HCT116 (cell line): ENCODE measurements around the gene ECEL1. TPM values are rescaled to one million over a fixed set of nuclear protein-coding genes. Genes with fewer than 3 reads are reported as not detected.

Source experiments
- ATAC-seq: fragments of 200-7000 bp; cut with Tn5 transposase; 2 replicates; pipeline ENCODE4 v1.9.1; 2020; ENCODE audit warnings: mild to moderate bottlenecking, moderate library complexity
- BruUV-seq: library from RNA; stranded (reverse); fragments of 400-500 nt; replicated peaks from 2 replicates; lab custom pipeline; 2021; lab: Mats Ljungman, UMichigan
- CTCF ChIA-PET: fragments of 300-600 bp; sonication (Branson Sonifier 250); formaldehyde crosslinking; loops from one replicate; lab custom pipeline; 2021; ENCODE audit warnings: antibody characterized with exemption; lab: Charles Lee
- POLR2A ChIA-PET: fragments of 300-600, 350-600 bp; sonication (Branson Sonifier 250); formaldehyde crosslinking; loops from one replicate; lab custom pipeline; 2021; ENCODE audit warnings: antibody characterized with exemption; lab: Charles Lee
- RAD21 ChIA-PET, 2 experiments: fragments of 300-600 bp; sonication (Branson Sonifier 250); formaldehyde crosslinking; loops; one replicate each; lab custom pipeline; 2023; ENCODE audit warnings: low total read pairs in 2 of 2; ENCODE audit not compliant: uncharacterized antibody in 2 of 2, unreplicated experiment in 2 of 2, low non-redundant PET in 1 of 2; lab: Charles Lee
- DNase-seq: peaks from one replicate; pipeline ENCODE4 v3.0.0-alpha.2; 2010; ENCODE audit warnings: low read depth, low spot score
- H2AFZ ChIP-seq: fragments of 200-600 bp; shearing (Covaris generic), sonication (generic); 2 replicates; pipeline ENCODE4 v1.6.1; 2017; ENCODE audit warnings: low read depth, mixed run types, mixed read lengths, antibody characterized with exemption, low read length; ENCODE audit not compliant: poor library complexity, severe bottlenecking
- H3K27ac ChIP-seq: 2 replicates; pipeline ENCODE4 v1.5.1; 2012; ENCODE audit warnings: low read depth, low read length
- H3K27me3 ChIP-seq: fragments of 200-600 bp; sonication (generic); 2 replicates; pipeline ENCODE4 v1.6.1; 2016; ENCODE audit warnings: mixed run types, low read length, mixed read lengths; ENCODE audit not compliant: insufficient read depth
- H3K36me3 ChIP-seq, 2 experiments: fragments of 200-500 bp in 1 of 2; fragments of 200-600 bp in 1 of 2; sonication (Bioruptor generic) in 1 of 2; sonication (generic) in 1 of 2; 2 replicates each; pipeline versions ENCODE4 v1.5.1 to v1.6.1; 2014 to 2016; ENCODE audit warnings: low read length in 2 of 2, inconsistent platforms in 1 of 2, mixed read lengths in 1 of 2, mixed run types in 1 of 2; ENCODE audit not compliant: insufficient read depth in 2 of 2, control insufficient read depth in 1 of 2
- H3K4me1 ChIP-seq, 2 experiments: fragments of 200-600 bp in 1 of 2; sonication (generic) in 1 of 2; 2 replicates each; pipeline versions ENCODE4 v1.5.1 to v1.6.1; 2012 to 2017; ENCODE audit warnings: low read length in 2 of 2, inconsistent platforms in 1 of 2, mild to moderate bottlenecking in 1 of 2, mixed read lengths in 1 of 2, mixed run types in 1 of 2, moderate library complexity in 1 of 2; ENCODE audit not compliant: insufficient read depth in 2 of 2, control insufficient read depth in 1 of 2
- H3K4me2 ChIP-seq: fragments of 200-600 bp; sonication (generic); 2 replicates; pipeline ENCODE4 v1.6.1; 2017; ENCODE audit warnings: mixed run types, low read length, mixed read lengths
- H3K4me3 ChIP-seq, 2 experiments: fragments of 200-600 bp in 1 of 2; sonication (generic) in 1 of 2; replicated peaks in 1 of 2; 2 replicates each; pipeline ENCODE4 v1.5.1; 2011 to 2016; ENCODE audit warnings: low read length in 2 of 2, control low read depth in 1 of 2, low read depth in 1 of 2, mild to moderate bottlenecking in 1 of 2, mixed read lengths in 1 of 2, mixed run types in 1 of 2
- H3K79me2 ChIP-seq: fragments of 200-600 bp; sonication (generic); 2 replicates; pipeline ENCODE4 v1.6.1; 2017; ENCODE audit warnings: mild to moderate bottlenecking, mixed run types, low read length, moderate library complexity, mixed read lengths; ENCODE audit not compliant: insufficient read depth
- H3K9ac ChIP-seq: fragments of 200-600 bp; sonication (generic); 2 replicates; pipeline ENCODE4 v1.6.1; 2016; ENCODE audit warnings: low read length, mixed read lengths
- H3K9me2 ChIP-seq: fragments of 200-600 bp; sonication (generic), shearing (Covaris generic); 2 replicates; pipeline ENCODE4 v1.6.1; 2017; ENCODE audit warnings: mixed run types, mild to moderate bottlenecking, moderate library complexity; ENCODE audit not compliant: insufficient read depth
- H3K9me3 ChIP-seq, 2 experiments: fragments of 200-500 bp in 1 of 2; fragments of 200-600 bp in 1 of 2; sonication (Bioruptor generic) in 1 of 2; sonication (generic) in 1 of 2; 2 replicates each; pipeline ENCODE4 v1.6.1; 2014 to 2017; ENCODE audit warnings: low read length in 2 of 2, mixed read lengths in 2 of 2, inconsistent platforms in 1 of 2, low read depth in 1 of 2, mild to moderate bottlenecking in 1 of 2, mixed run types in 1 of 2, moderate library complexity in 1 of 2; ENCODE audit not compliant: control insufficient read depth in 1 of 2, insufficient read depth in 1 of 2
- H4K20me1 ChIP-seq: fragments of 200-600 bp; sonication (generic), shearing (Covaris generic); 2 replicates; pipeline ENCODE4 v1.6.1; 2017; ENCODE audit warnings: mixed run types, mild to moderate bottlenecking, moderate library complexity; ENCODE audit not compliant: insufficient read depth
- CBX3 ChIP-seq: IDR thresholded peaks from 2 replicates; pipeline ENCODE4 v1.6.1; 2012; ENCODE audit warnings: low read depth
- CEBPB ChIP-seq: IDR thresholded peaks from 2 replicates; pipeline ENCODE4 v1.6.1; 2012; ENCODE audit warnings: low read depth
- ELF1 ChIP-seq: IDR thresholded peaks from 2 replicates; pipeline ENCODE4 v1.6.1; 2012; ENCODE audit warnings: low read depth, borderline replicate concordance
- EZH2 ChIP-seq: fragments of 200-600 bp; sonication (generic); IDR thresholded peaks from 2 replicates; pipeline ENCODE4 v1.6.1; 2017; ENCODE audit warnings: antibody characterized with exemption, mixed run types
- EZH2phosphoT487 ChIP-seq: fragments of 200-600 bp; IDR thresholded peaks from 2 replicates; pipeline ENCODE4 v1.6.1; 2018; ENCODE audit warnings: antibody characterized with exemption, borderline replicate concordance
- FOSL1 ChIP-seq: IDR thresholded peaks from 2 replicates; pipeline ENCODE4 v1.6.1; 2012; ENCODE audit warnings: low read depth
- JUND ChIP-seq: IDR thresholded peaks from 2 replicates; pipeline ENCODE4 v1.6.1; 2012
- POLR2A ChIP-seq: IDR thresholded peaks from 2 replicates; pipeline ENCODE4 v1.7.0; 2011; ENCODE audit warnings: borderline replicate concordance; ENCODE audit not compliant: insufficient read depth, insufficient read length; ENCODE audit errors: extremely low read depth
- POLR2AphosphoS5 ChIP-seq: IDR thresholded peaks from 2 replicates; pipeline ENCODE4 v1.6.1; 2011; ENCODE audit warnings: mild to moderate bottlenecking, low read depth, low read length, moderate library complexity
- RAD21 ChIP-seq: IDR thresholded peaks from 2 replicates; pipeline ENCODE4 v1.6.1; 2012; ENCODE audit warnings: low read depth, mild to moderate bottlenecking
- SIN3A ChIP-seq: IDR thresholded peaks from 2 replicates; pipeline ENCODE4 v1.6.1; 2012; ENCODE audit warnings: low read depth
- SP1 ChIP-seq: IDR thresholded peaks from 2 replicates; pipeline ENCODE4 v1.6.1; 2012; ENCODE audit warnings: low read depth
- SRF ChIP-seq: IDR thresholded peaks from 2 replicates; pipeline ENCODE4 v1.6.1; 2012; ENCODE audit warnings: low read depth
- TCF7L2 ChIP-seq: IDR thresholded peaks from 2 replicates; pipeline ENCODE4 v1.7.0; 2011; ENCODE audit warnings: borderline replicate concordance, inconsistent platforms; ENCODE audit not compliant: insufficient read depth, insufficient read length; ENCODE audit errors: extremely low read depth
- YY1 ChIP-seq: IDR thresholded peaks from 2 replicates; pipeline ENCODE4 v1.6.1; 2011; ENCODE audit warnings: low read length, low read depth, moderate library complexity, mild to moderate bottlenecking; ENCODE audit not compliant: insufficient replicate concordance; ENCODE audit errors: extremely low read depth
- ZBTB33 ChIP-seq: IDR thresholded peaks from 2 replicates; pipeline ENCODE4 v1.6.1; 2011; ENCODE audit warnings: mild to moderate bottlenecking, low read length, moderate library complexity; ENCODE audit not compliant: insufficient replicate concordance; ENCODE audit errors: extremely low read depth
- ZFX ChIP-seq: fragments of 450-650 bp; IDR thresholded peaks from 2 replicates; pipeline ENCODE4 v1.6.1; 2017
- ZNF274 ChIP-seq: fragments of 200-500 bp; sonication (Bioruptor generic); IDR thresholded peaks from 2 replicates; pipeline ENCODE4 v1.6.1; 2014; ENCODE audit warnings: mild to moderate bottlenecking, low read depth, low read length, inconsistent platforms
- intact Hi-C: fragments of 100-400 bp; cut with micrococcal nuclease; formaldehyde crosslinking; loops from 2 replicates; pipeline ENCODE4 v1.10.0; 2022
- total RNA-seq: library from RNA; stranded (reverse); gene quantifications from one replicate; pipeline ENCODE4 v1.2.1, GENCODE V29; 2021; ENCODE audit not compliant: unreplicated experiment
- TF ChIP-seq, protein P1 (sequence below): IDR thresholded peaks from 2 replicates; pipeline ENCODE4 v1.6.1; 2012; ENCODE audit warnings: low read depth
- TF ChIP-seq, protein P2 (sequence below): IDR thresholded peaks from 2 replicates; pipeline ENCODE4 v1.6.1; 2012

The ECEL1 gene
- total RNA-seq, 1 experiment from 2014 or later, result not detected

DNA sequence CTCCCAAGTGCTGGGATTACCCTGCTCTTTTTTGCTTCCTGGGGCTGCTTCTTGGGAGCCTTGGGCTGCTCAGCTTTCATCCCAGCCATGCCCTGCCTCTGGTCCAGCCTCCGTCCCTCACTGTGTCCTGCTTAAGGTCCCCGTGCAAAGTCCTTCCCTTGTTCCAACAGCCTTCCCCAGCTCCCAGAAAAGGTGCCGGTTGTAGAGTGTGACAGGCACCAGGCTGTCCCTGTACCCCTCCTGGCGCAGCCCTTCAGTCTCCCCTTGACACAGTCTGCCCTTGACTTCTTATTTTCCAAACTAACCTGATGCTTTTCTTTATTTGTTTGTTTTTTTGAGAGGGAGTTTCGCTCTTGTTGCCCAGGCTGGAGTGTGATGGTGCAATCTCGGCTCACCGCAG lies 51.8 kb downstream of the ECEL1 start:
- Histone ChIP-seq H3K36me3 (no peaks in the 10 kb centered on the region), H3K4me1 (peaks cover 0 to 3% of the 10 kb centered on the region in 2 experiments; a peak in 1 of 4 replicates), H4K20me1 (no peaks in the 10 kb centered on the region), H3K4me3 (no peak overlapping the region), H3K27me3 (no peaks in the 10 kb centered on the region), H3K79me2 (no peaks in the 10 kb centered on the region), H3K9me3 (no peaks in the 10 kb centered on the region), H3K4me2 (no peak overlapping the region), H3K9ac (no peak overlapping the region), H3K27ac (no peak overlapping the region), H2AFZ (no peak overlapping the region), H3K9me2 (no peaks in the 10 kb centered on the region)
- no peak for TF ChIP-seq POLR2AphosphoS5
- TF ChIP-seq, protein P1, sequence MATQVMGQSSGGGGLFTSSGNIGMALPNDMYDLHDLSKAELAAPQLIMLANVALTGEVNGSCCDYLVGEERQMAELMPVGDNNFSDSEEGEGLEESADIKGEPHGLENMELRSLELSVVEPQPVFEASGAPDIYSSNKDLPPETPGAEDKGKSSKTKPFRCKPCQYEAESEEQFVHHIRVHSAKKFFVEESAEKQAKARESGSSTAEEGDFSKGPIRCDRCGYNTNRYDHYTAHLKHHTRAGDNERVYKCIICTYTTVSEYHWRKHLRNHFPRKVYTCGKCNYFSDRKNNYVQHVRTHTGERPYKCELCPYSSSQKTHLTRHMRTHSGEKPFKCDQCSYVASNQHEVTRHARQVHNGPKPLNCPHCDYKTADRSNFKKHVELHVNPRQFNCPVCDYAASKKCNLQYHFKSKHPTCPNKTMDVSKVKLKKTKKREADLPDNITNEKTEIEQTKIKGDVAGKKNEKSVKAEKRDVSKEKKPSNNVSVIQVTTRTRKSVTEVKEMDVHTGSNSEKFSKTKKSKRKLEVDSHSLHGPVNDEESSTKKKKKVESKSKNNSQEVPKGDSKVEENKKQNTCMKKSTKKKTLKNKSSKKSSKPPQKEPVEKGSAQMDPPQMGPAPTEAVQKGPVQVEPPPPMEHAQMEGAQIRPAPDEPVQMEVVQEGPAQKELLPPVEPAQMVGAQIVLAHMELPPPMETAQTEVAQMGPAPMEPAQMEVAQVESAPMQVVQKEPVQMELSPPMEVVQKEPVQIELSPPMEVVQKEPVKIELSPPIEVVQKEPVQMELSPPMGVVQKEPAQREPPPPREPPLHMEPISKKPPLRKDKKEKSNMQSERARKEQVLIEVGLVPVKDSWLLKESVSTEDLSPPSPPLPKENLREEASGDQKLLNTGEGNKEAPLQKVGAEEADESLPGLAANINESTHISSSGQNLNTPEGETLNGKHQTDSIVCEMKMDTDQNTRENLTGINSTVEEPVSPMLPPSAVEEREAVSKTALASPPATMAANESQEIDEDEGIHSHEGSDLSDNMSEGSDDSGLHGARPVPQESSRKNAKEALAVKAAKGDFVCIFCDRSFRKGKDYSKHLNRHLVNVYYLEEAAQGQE, result no peak
- TF ChIP-seq POLR2A, result no peak
- no peak for TF ChIP-seq FOSL1
- no peak for TF ChIP-seq CBX3
- no peak for TF ChIP-seq ZFX
- no peak for TF ChIP-seq SP1
- TF ChIP-seq RAD21, result no peak
- no peak for TF ChIP-seq ELF1
- no peak for TF ChIP-seq JUND
- TF ChIP-seq, protein P2, sequence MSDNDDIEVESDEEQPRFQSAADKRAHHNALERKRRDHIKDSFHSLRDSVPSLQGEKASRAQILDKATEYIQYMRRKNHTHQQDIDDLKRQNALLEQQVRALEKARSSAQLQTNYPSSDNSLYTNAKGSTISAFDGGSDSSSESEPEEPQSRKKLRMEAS, result no peak
- TF ChIP-seq EZH2, result no peak
- no peak for TF ChIP-seq YY1
- no peak for TF ChIP-seq SIN3A
- TF ChIP-seq ZNF274, result no peak
- TF ChIP-seq TCF7L2, result no peak
- TF ChIP-seq EZH2phosphoT487, result no peak
- TF ChIP-seq SRF, result no peak
- no peak for TF ChIP-seq CEBPB
- TF ChIP-seq ZBTB33, result no peak
- DNase-seq (no peak), ATAC-seq (no peak)
- intact Hi-C loops, result no loop called here
- RAD21 ChIA-PET, result interaction anchor here (0.6 to 0.8 kb wide), 2 partner anchors 70 to 72 kb away, joined by 3 to 7 read pairs; no protein-coding TSS in a partner anchor
- no TSS peak for BruUV-seq
- POLR2A ChIA-PET, result no interaction called here
- CTCF ChIA-PET, result interaction anchor here (0.9 kb wide), 1 partner anchor 536 kb away, joined by 3 read pairs; no protein-coding TSS in a partner anchor
